ENCODE results near the gene BRD1. TPM values are rescaled to one million over a fixed set of nuclear protein-coding genes. Genes with fewer than 3 reads are reported as not detected.
A peak's percentile ranks its signal among the peaks of the same experiment; 100 is the strongest.

BRD1 gene
- total and polyA plus RNA-seq, 5 donors from 2014 or later: 2.0 to 133 (median 2.3) TPM

DNA sequence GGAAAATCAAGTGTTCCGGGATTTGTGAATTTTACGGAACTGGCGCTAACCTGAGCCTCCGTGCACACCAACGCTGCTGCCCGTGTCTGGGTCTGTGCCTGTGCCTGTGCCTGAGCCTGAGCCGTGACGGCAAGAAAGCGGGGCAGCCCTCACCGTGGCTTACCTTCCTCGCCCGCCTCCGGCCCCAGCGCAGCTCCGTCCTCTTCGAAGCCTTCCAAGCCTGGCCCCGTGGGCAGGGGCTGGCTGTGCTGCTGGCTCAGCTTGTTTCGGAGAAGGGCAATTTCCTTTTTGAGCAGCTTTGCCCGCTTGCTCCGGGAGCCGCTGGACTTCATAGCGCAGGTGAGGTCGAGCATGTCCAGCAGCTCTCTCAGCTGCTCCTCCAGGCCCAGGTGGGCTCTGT is 33.8 kb downstream of the BRD1 start:
- Histone ChIP-seq H3K4me1 (ENCODE audit: control insufficient read depth, insufficient read depth, low read length, poor library complexity, severe bottlenecking) (peaks cover 25% of the 10 kb centered on the region), H3K36me3 (ENCODE audit: control insufficient read depth, insufficient read depth, low read length) (peaks cover 78% of the 10 kb centered on the region), H3K27me3 (ENCODE audit: control insufficient read depth, insufficient read depth, low read length) (no peaks in the 10 kb centered on the region), H3K27ac (ENCODE audit: insufficient read depth, low read length, poor library complexity, severe bottlenecking) (no peak overlapping the region), H3K9me3 (ENCODE audit: control insufficient read depth in 2 of 2, low read length in 2 of 2) (no peaks in the 10 kb centered on the region), H3K4me3 (ENCODE audit: low read depth, low read length) (no peak overlapping the region)
- Mint-ChIP-seq H3K27ac (no peak overlapping the region), H3K9me3 (peaks cover 0 to 2% (median 0%) of the 10 kb centered on the region in 7 donors), H3K36me3 (peaks cover 38% of the 10 kb centered on the region), H3K27me3 (no peaks in the 10 kb centered on the region), H3K4me3 (no peak overlapping the region), H3K4me1 (peaks cover 5 to 50% (median 35%) of the 10 kb centered on the region in 4 donors)
- no peak for DNase-seq
- no peak for ATAC-seq (ENCODE audit: low read depth in 2 of 2)

DNA sequence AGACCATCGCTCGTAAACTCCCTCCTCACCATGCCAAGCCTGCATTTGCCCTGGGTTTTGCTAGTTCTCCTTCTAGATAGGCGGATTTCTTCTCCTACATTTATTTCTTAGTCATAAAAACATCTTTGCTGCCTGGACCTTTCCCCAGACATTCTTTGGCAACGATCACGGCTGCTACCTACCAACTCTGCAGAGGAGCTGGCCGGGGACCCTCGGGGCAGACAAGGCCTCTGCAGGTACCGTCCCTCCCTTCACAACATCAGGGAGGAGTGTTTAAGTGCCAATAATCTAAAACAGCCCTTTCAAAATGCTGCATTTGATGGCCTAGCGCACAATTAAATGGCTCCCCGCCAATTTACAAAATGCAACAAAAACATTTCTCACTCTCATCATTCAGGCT is 34.4 kb downstream of the BRD1 start:
- Histone ChIP-seq H3K4me3 (ENCODE audit: low read depth, low read length) (no peak overlapping the region), H3K4me1 (ENCODE audit: control insufficient read depth, insufficient read depth, low read length, poor library complexity, severe bottlenecking) (peaks cover 30% of the 10 kb centered on the region), H3K36me3 (ENCODE audit: control insufficient read depth, insufficient read depth, low read length) (peaks cover 72% of the 10 kb centered on the region), H3K27ac (ENCODE audit: insufficient read depth, low read length, poor library complexity, severe bottlenecking) (no peak overlapping the region), H3K27me3 (ENCODE audit: control insufficient read depth, insufficient read depth, low read length) (no peaks in the 10 kb centered on the region), H3K9me3 (ENCODE audit: control insufficient read depth in 2 of 2, low read length in 2 of 2) (no peaks in the 10 kb centered on the region)
- DNase-seq (no peak), ATAC-seq (ENCODE audit: low read depth in 2 of 2) (no peak)
- Mint-ChIP-seq H3K4me3 (peak overlapping the region in 1 of 4 donors; percentile 8), H3K27ac (peak overlapping the region in 2 of 3 donors; percentile 24 to 43), H3K27me3 (no peaks in the 10 kb centered on the region), H3K9me3 (peaks cover 0 to 2% (median 0%) of the 10 kb centered on the region in 7 donors), H3K4me1 (peaks cover 5 to 56% (median 36%) of the 10 kb centered on the region in 4 donors), H3K36me3 (peaks cover 39% of the 10 kb centered on the region)

GRCh38 chr22:49792107-49792506 is 35.6 kb downstream of the BRD1 start:
- Mint-ChIP-seq H3K9me3 (peaks cover 0 to 2% (median 0%) of the 10 kb centered on the region in 7 donors), H3K27ac (peak overlapping the region; percentile 69 to 86 (median 80)), H3K4me1 (peaks cover 5 to 66% (median 39%) of the 10 kb centered on the region in 4 donors), H3K4me3 (no peak overlapping the region), H3K27me3 (no peaks in the 10 kb centered on the region), H3K36me3 (peaks cover 40% of the 10 kb centered on the region)
- no peaks in the 10 kb centered on the region for H3K9me3 ChIP-seq (ENCODE audit: control insufficient read depth in 2 of 2, low read length in 2 of 2)
- H3K27me3 ChIP-seq (ENCODE audit: control insufficient read depth, insufficient read depth, low read length): no peaks in the 10 kb centered on the region
- H3K27ac ChIP-seq (ENCODE audit: insufficient read depth, low read length, poor library complexity, severe bottlenecking): no peak overlapping the region
- ATAC-seq (ENCODE audit: low read depth in 2 of 2): no peak
- peaks cover 33% of the 10 kb centered on the region for H3K4me1 ChIP-seq (ENCODE audit: control insufficient read depth, insufficient read depth, low read length, poor library complexity, severe bottlenecking)
- peaks cover 71% of the 10 kb centered on the region for H3K36me3 ChIP-seq (ENCODE audit: control insufficient read depth, insufficient read depth, low read length)
- no peak overlapping the region for H3K4me3 ChIP-seq (ENCODE audit: low read depth, low read length)
- DNase-seq: no peak

DNA sequence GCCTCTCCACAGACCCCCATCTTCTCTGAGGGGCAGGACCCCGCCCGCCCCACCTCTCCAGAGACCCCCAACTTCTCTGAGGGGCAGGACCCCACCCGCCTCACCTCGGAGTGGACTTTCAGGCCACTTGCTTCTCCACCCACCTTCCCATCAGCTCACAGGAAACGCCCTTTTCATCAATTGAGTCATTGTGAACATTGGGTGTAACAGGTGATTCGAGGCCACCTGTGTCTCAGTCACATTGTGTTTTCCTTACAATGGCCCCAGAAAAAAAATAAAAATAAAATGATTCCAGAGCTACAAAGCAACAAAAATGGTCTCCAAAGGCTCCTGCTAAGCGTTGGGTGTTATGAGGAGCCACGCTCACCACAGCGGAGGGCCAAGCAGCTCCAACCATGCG is 36.0 kb downstream of the BRD1 start:
- Histone ChIP-seq H3K36me3 (ENCODE audit: control insufficient read depth, insufficient read depth, low read length) (peaks cover 71% of the 10 kb centered on the region), H3K27me3 (ENCODE audit: control insufficient read depth, insufficient read depth, low read length) (no peaks in the 10 kb centered on the region), H3K9me3 (ENCODE audit: control insufficient read depth in 2 of 2, low read length in 2 of 2) (no peaks in the 10 kb centered on the region), H3K27ac (ENCODE audit: insufficient read depth, low read length, poor library complexity, severe bottlenecking) (no peak overlapping the region), H3K4me3 (ENCODE audit: low read depth, low read length) (no peak overlapping the region), H3K4me1 (ENCODE audit: control insufficient read depth, insufficient read depth, low read length, poor library complexity, severe bottlenecking) (peaks cover 33% of the 10 kb centered on the region)
- peaks cover 39% of the 10 kb centered on the region for H3K36me3 Mint-ChIP-seq
- H3K4me1 Mint-ChIP-seq: peaks cover 5 to 67% (median 38%) of the 10 kb centered on the region in 4 donors
- DNase-seq: peak in 1 of 3 donors; percentile 61
- no peak for ATAC-seq (ENCODE audit: low read depth in 2 of 2)
- peak overlapping the region in 3 of 4 donors; percentile 45 to 85 (median 50) for H3K4me3 Mint-ChIP-seq
- no peaks in the 10 kb centered on the region for H3K27me3 Mint-ChIP-seq
- peaks cover 0 to 2% (median 0%) of the 10 kb centered on the region in 7 donors for H3K9me3 Mint-ChIP-seq
- peak overlapping the region; percentile 69 to 86 (median 80) for H3K27ac Mint-ChIP-seq

DNA sequence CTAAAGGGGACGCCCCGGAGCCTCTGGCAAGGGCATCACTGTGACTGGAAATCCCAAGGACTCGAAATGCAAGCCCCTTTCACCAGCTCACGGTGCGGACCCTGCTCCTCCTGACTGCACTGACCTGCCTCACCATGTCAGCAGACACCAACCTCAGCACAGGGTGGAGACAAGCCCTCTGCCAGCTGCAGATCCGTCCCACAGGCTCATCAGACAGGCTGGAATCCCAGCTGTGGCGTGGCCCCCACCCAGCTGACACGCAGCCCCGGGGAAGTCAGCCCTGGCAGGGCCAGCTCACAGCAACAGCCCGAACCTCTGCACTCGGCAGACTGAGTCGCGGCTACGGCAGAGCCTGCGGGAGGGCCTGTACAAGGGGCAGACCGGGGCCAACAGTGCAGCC is 36.8 kb downstream of the BRD1 start:
- Histone ChIP-seq H3K27ac (ENCODE audit: insufficient read depth, low read length, poor library complexity, severe bottlenecking) (no peak overlapping the region), H3K4me3 (ENCODE audit: low read depth, low read length) (no peak overlapping the region), H3K4me1 (ENCODE audit: control insufficient read depth, insufficient read depth, low read length, poor library complexity, severe bottlenecking) (peaks cover 33% of the 10 kb centered on the region), H3K36me3 (ENCODE audit: control insufficient read depth, insufficient read depth, low read length) (peaks cover 74% of the 10 kb centered on the region), H3K9me3 (ENCODE audit: control insufficient read depth in 2 of 2, low read length in 2 of 2) (no peaks in the 10 kb centered on the region), H3K27me3 (ENCODE audit: control insufficient read depth, insufficient read depth, low read length) (no peaks in the 10 kb centered on the region)
- H3K27ac Mint-ChIP-seq: peak overlapping the region in 1 of 3 donors; percentile 85
- DNase-seq (no peak), ATAC-seq (ENCODE audit: low read depth in 2 of 2) (no peak)
- peaks cover 40% of the 10 kb centered on the region for H3K36me3 Mint-ChIP-seq
- H3K4me1 Mint-ChIP-seq: peaks cover 5 to 74% (median 38%) of the 10 kb centered on the region in 4 donors
- no peaks in the 10 kb centered on the region for H3K27me3 Mint-ChIP-seq
- peak overlapping the region in 3 of 4 donors; percentile 30 to 69 (median 60) for H3K4me3 Mint-ChIP-seq
- H3K9me3 Mint-ChIP-seq: peaks cover 0 to 2% (median 0%) of the 10 kb centered on the region in 7 donors

DNA sequence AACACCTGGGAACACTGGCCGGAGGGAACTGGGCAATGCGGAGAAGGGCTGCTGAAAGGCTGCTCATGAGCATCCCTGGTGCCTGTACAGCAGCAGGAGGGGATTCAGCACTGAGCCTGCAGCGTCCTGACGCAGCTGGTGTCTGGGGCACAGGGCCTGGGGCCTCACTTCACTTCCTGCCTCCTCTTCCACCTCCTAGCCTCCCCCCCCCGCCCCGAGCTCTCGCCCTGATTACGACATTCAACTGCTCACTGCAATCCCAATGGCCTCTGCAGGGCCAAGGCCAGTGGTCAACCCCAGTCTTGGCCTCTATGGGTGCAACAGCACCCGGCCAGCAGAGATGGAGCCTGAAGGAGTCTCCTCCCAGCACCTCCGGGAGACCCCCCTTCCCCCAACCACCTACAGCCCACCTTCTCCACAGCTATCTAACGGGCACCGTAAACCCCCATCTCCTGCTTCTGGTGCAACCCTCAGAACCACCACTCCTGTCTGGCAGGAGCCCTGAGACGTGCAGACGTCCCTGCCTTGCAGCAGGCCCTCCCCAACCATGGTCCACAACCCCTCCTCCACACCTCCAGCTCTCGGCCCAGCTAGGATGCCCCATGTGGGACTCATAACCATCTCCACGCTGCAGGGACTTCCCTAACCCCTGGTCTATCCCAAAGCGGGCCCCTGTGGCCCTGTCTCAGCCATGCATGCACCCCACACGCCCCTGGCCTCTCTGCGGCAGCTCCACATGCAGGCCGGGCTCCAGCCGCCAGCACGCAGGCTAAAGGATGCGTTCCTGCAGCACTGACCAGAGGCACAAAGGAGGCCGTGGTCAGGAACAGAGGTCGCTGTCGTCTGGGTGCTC is 38.2 kb downstream of the BRD1 start:
- Mint-ChIP-seq H3K36me3 (peaks cover 30% of the 10 kb centered on the region), H3K4me1 (peaks cover 5 to 70% (median 34%) of the 10 kb centered on the region in 4 donors), H3K27ac (peak overlapping the region; percentile 71 to 94 (median 90)), H3K27me3 (no peaks in the 10 kb centered on the region), H3K9me3 (peaks cover 0 to 2% (median 0%) of the 10 kb centered on the region in 7 donors), H3K4me3 (peak overlapping the region; percentile 44 to 72 (median 60))
- DNase-seq (peak in 2 of 3 donors; percentile 34 to 75), ATAC-seq (ENCODE audit: low read depth in 2 of 2) (peak; percentile 77 to 81)
- Histone ChIP-seq H3K4me1 (ENCODE audit: control insufficient read depth, insufficient read depth, low read length, poor library complexity, severe bottlenecking) (peaks cover 33% of the 10 kb centered on the region), H3K4me3 (ENCODE audit: low read depth, low read length) (peak overlapping the region; percentile 37), H3K36me3 (ENCODE audit: control insufficient read depth, insufficient read depth, low read length) (peaks cover 77% of the 10 kb centered on the region), H3K9me3 (ENCODE audit: control insufficient read depth in 2 of 2, low read length in 2 of 2) (no peaks in the 10 kb centered on the region), H3K27me3 (ENCODE audit: control insufficient read depth, insufficient read depth, low read length) (no peaks in the 10 kb centered on the region), H3K27ac (ENCODE audit: insufficient read depth, low read length, poor library complexity, severe bottlenecking) (peak overlapping the region; percentile 60)

DNA sequence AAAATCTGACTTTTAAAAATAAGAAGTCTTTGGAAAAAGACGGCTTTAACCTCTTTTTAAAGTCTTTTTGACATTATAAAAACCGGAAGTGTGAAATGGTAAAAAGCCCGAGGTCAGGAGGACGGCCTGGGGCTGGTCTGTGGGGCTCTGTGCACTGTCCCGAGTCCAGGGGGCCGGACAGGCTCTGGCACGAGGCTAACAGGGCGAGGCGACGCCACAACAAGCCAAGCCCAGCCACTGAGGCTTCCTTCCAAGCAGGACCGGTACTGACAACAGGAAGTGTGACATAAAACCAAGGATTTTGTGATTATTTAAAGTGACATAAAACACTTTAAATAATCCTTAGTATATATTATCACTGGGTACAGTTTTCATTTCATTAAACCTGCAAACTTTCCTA is 39.2 kb downstream of the BRD1 start:
- H3K4me1 Mint-ChIP-seq: peaks cover 5 to 72% (median 35%) of the 10 kb centered on the region in 4 donors
- H3K4me3 ChIP-seq (ENCODE audit: low read depth, low read length): peak overlapping the region; percentile 16
- DNase-seq (peak in 1 of 3 donors; percentile 49), ATAC-seq (ENCODE audit: low read depth in 2 of 2) (no peak)
- peaks cover 29% of the 10 kb centered on the region for H3K36me3 Mint-ChIP-seq
- H3K4me1 ChIP-seq (ENCODE audit: control insufficient read depth, insufficient read depth, low read length, poor library complexity, severe bottlenecking): peaks cover 33% of the 10 kb centered on the region
- H3K36me3 ChIP-seq (ENCODE audit: control insufficient read depth, insufficient read depth, low read length): peaks cover 72% of the 10 kb centered on the region
- no peaks in the 10 kb centered on the region for H3K27me3 Mint-ChIP-seq
- no peaks in the 10 kb centered on the region for H3K27me3 ChIP-seq (ENCODE audit: control insufficient read depth, insufficient read depth, low read length)
- peak overlapping the region; percentile 60 for H3K27ac ChIP-seq (ENCODE audit: insufficient read depth, low read length, poor library complexity, severe bottlenecking)
- H3K4me3 Mint-ChIP-seq: peak overlapping the region in 3 of 4 donors; percentile 60 to 82 (median 72)
- peaks cover 0 to 2% (median 0%) of the 10 kb centered on the region in 7 donors for H3K9me3 Mint-ChIP-seq
- no peaks in the 10 kb centered on the region for H3K9me3 ChIP-seq (ENCODE audit: control insufficient read depth in 2 of 2, low read length in 2 of 2)
- H3K27ac Mint-ChIP-seq: peak overlapping the region; percentile 45 to 94 (median 90)

Data from CD4-positive, CD25-positive, alpha-beta regulatory T cell (primary cell).